IPS-NIHi11 (cell line): ENCODE measurements around the gene FAM241B.

ENCODE experiments used
- DNase-seq: peaks from one replicate; pipeline ENCODE4 v3.0.0; 2012; ENCODE audit warnings: mixed read lengths, low spot score

FAM241B gene

DNA sequence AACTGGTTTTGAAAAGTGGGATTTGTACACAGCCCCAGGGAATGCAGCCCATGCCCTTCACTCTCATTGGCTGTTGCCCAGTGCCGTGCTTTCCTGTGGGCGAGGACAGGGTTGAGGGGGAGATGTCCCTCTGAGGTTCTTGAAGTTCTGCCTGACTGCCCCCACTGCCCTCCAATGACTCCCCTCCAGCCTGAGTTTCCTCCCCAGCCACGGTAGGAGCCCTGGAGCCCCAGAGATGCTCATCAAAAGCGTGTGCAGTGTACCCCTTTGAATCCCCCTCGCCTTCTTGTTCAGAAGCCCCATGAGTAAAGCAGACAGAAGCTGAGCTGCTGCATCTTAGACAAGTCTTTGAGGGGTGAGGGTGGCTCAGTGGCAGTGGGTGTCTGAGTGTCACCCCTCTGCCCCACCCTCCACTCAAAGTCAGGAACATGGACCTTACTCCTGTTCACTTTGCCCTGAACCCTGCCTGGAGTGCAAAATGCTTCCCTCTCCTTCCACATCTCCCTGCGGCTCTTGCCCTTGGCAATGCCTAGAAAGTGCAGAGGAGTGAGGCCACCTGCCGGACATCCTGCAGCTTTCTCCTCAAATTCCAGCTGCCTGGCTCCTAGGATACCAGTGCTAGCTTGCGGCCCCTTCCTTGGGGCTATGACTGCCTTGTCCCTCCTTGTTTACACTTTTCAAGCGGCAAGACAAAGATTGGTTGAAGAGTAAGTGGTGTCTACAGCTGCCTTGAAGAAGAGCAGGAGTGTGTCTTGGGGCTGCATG, 19.9 kb downstream of the FAM241B start:
- no peak for DNase-seq

DNA sequence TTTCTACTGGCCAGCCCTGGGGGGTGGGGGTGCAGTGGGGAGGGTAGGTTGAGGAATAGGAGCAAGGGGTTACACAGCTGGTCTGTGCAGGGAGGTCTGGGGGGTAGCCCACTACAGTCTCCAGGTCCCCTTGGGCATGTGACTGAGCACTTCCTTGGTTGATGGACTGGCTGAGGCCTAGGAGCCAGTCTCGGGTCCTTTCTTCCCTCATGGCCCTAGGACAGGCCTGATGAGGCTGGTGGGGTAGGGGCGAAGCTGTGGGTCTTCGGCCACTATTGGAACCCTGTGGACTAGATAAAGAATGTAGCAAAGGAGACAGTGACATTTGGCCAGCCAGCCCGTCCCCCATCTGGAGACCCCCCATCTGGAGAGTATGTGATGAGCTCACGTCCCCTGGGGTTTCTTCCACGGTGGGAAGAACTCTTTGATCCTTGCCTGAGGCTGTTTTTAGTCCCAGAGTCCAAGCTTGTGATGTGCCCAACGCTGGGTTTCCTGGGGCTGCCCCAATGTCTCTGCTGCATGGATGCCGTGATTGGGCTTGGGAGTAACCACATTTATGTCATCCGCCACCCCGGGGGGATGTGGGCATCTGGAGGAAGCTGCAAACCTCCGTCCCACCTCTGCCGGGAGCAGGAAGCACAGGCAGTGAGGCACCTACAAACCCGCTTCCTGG, 20.7 kb downstream of the FAM241B start:
- no peak for DNase-seq

DNA sequence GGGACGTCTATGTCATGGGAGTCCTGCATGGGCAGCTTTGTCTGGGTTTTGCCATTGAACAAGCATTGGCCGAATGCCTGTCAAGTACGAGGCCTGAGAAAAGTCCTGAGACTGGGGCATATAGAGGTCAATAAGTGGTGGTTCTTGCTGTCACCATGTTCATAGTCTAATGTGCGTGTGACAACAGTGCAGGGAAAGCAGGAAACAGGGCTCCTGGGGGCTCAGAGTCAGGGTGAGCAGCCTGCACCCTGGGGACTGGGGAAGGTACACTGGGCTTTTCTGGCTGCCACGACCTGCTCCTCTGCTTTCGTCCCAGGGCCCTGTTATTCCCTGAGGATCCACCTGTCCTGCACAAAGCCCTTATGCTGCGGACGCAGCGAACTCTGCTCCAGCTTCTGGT, 21.3 kb downstream of the FAM241B start:
- no peak for DNase-seq

DNA sequence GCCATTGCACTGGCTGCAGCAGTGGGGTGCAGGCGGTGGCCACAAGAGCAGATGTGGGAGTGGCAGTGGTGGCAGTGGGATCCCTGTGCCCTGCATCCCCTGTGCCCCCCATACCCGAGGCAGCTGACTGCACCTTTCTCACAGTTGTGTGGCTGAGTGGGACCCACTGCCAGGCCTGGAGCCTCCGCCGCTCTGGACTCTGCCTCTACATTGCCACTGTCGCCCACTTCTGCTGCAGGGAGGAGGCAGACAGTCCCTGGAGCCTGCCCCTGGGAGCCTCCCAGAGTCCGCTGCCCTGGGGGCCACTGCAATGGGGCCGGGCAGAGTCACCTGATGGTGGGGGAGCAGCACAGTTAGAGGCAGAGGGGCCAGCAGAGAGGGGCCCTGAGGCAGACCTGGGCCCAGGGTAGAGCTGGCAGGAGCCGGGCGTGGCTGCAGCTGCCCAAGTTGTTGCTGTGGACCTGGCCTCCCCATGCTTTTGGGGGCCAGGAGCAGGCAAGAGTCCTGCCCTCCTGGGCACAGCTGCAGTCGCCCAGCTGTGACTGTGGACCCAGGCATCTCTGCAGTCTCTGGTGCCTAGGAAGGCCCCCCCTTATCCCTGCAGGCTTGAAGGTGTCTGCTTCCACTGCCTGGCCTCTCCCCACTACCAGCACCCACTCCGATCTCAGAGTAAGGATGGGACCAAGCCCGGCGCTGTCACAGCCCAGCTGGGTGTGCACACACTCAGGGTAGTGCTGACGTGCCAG, 22.2 kb downstream of the FAM241B start:
- DNase-seq: no peak

DNA sequence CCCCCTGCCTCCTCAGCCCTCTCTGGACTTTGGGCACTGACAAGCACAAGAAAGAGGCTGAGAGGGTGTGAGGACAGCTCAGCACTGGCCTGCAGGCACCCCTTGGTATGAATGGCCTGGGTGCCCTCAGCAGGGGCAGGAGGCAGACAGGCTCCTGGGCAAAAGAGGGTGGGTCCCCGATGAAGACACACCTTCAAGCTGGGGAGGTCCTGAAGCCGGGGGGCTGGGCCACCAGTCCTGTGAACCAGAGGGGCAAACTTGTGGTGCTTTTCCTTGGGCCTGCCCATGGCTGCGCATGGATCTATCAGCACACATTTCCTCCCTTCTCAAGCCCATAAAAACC, 22.8 kb downstream of the FAM241B start:
- no peak for DNase-seq

DNA sequence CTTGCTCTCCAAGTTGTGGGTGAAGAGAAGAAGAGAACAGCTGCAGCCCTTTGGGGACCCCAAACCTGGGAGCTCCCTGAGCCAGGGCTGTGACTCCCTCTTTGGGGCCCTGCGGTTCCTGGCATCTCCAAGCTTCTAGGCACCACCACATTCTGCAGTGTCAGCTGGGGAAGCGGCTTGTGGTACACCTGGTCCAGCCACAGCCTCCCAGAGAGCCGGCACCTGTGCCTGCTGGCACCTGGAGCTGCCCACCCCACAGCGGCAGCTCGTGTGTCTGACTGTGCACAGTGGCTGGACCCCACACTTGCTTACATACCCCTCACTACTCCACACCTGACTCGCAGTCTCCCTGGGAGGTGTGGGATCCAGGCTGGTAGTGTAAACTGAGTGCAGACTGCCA, 23.5 kb downstream of the FAM241B start:
- DNase-seq: no peak

DNA sequence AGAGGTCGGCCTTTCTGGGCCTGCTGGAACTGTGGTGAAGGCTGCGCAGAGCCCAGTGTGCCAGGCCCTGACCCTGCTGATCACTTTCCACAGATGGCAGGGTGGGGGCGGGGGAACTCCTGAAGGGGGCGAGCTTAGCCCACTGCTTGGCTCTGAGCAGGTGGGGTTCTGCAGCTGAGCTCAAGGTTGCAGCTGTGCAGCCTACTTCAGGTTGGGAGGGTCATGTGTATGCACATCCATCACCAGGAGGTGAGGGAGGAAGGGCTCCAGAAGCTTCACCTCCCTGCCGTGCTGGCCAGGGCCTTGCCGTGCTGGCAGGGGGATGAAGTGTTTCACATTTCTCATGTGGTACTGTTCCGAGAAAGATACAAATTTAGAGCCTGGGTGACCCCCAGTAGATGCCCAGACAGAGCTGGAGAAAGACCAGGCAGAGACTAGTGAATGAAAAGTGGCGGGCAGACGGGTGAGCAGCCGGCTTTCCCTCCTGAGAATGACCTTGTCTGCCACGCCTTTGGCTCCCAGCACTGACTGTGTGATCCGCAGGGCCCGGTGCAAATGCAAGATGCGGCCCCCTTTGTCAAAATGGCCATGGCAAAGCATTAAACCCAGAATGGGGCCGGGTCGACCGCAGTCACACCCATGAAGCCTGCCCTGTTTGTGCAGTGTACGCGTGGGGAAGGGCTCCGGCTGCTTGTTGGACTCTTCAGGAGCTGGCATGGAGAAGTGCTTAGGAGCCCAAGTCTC, 25.2 kb downstream of the FAM241B start:
- DNase-seq: no peak

DNA sequence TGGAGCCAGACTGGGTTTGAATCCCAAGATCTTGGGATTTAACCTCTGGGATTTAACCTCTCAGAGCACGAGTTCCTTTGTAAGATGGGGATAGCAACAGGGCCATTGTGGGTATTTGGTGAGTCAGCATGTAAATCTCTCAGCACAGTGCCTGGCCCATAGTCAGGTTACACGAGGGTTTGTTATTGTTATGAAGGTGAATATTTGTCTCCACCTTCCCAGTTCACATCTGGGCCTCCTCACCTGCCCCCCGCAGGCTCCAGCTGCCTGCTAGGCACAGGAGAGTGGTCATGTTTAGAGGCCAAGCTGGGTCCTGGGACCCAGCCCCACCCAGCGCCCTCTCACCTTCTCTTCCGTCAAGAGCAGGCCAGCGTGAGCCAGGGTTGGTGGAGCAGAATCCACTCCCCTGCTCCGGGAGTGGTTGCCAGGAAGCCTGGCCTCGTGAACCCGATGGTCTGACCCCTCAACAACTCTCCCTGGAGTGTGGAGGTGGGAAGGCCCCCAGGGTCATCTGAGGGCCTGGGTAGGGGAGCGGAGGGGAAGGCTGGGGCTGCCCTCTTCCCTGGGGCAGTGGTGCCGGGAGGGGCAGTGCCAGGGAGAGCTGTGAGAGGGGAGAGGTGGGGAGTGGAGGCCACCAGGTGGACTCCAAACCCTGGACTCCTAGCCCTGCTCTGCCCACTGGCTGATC, 26.0 kb downstream of the FAM241B start:
- DNase-seq: no peak

DNA sequence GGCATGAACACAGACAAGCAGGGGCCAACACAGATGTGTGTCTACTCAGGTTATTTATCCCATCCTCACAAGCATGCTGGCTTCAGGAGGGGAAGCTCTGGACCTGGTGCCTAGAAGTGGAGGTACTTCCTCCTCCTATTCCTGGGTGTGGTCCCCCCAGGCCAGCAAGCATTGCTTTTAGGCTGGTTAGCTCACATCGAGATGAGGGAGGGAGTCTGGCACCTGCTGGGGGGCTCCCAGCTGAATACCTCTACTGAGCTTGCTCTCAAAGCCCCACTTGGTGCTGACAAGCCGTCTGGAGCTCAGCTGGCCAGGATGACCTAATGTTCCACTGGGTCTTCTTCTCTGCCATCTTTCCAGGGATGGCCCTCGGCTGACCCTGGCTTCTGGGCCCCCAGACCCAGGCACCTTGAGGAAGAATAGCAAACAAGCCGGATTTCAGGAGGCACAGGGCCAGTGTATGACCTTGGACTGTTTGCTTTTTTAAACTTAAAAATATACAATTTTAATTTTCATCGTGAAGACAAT, 26.8 kb downstream of the FAM241B start:
- DNase-seq: no peak

DNA sequence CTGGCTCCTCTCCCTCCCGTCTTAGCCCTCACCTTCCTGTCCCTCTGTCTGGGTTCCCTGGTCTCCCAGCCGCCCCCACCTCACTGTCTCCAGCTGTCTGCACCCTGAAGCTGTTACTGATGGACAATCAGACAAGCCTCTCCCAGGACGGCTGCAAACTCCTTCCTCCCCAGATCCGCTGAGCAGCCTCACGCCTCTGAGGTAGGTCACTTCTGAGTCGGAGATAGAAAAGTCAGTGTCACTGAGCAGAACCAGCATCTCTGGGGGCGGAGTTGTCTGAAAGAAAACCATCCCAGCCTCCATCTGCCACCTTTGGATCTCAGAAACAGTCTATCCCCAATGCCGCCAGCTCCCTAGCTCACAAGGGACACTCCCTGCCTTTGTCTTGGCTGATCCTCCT, 27.4 kb downstream of the FAM241B start:
- DNase-seq: no peak

DNA sequence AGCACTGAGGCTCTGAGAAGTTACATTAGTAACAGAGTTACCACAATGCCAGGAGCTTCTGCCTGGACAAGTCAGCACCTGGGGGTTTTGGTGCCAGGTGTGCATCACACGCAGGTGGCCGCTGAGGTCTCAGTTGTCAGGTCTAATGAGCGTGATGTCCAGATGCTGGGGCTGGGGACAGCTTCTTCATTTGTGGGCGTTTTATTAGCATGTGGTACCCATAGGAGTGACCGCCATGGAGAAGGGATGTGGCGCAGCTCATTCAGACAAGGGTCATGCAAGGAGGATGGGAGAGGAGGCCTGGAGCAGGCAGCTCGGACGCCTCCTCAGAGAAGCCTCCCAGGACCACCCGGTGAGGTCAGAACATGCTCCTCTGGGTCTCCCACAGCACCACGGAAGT, 27.8 kb downstream of the FAM241B start:
- DNase-seq: no peak

DNA sequence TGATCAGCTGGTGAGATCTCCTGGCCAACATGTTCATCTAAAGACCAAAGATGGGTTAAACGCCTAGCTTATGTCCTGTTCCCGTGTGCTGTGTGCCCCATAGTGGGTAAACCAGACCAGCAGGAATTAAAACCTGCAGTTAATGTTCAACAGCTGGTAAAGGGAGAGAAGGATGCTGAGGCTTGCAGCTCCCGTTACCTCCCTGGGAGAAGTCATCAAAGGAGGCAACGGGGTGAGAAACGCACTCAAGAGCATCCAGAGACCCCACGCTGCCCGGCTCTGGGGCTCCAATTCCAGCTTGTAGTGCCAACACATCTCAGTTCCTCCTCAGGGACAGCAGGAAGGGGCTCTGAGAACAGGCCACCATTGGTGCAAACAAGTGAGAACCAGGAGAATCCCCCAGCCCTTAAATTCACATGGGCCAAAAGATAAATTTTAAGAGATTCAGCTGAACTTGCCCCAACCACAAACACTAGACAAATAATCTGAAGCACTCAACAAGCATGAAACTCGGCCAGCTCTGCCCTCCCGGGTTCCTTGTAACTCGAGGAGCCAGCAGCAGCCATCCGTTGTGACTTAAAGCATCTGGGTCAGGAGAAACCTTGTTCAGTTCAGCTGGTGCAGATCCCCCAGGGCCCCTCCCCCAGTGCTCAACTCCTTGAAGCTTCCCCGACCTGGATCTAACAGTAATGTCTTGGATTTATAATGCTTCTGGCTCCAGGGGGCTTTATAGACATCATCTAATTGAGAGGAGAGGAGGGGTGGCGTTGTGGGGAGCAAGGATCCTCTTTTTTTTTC, 29.4 kb downstream of the FAM241B start:
- DNase-seq: no peak

DNA sequence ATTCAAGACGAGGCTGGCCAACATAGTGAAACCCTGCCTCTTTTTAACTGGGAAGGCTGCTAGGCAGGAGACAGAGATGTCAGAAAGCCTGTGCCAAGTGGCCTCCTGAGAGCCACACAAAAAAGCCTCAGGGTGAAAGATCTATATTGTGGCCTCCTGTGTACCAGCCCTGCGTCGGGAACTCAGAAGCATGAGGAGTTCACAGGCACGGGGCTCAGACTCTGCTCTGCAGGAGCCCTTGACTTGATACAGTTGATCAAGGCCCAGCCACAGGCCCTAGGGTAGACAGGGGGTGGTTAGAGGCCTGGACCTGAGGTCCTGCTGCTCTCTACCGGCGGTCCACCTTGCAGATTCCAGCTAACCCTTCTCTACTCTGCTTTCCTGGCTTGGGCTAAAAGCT, 30.2 kb downstream of the FAM241B start:
- DNase-seq: no peak

DNA sequence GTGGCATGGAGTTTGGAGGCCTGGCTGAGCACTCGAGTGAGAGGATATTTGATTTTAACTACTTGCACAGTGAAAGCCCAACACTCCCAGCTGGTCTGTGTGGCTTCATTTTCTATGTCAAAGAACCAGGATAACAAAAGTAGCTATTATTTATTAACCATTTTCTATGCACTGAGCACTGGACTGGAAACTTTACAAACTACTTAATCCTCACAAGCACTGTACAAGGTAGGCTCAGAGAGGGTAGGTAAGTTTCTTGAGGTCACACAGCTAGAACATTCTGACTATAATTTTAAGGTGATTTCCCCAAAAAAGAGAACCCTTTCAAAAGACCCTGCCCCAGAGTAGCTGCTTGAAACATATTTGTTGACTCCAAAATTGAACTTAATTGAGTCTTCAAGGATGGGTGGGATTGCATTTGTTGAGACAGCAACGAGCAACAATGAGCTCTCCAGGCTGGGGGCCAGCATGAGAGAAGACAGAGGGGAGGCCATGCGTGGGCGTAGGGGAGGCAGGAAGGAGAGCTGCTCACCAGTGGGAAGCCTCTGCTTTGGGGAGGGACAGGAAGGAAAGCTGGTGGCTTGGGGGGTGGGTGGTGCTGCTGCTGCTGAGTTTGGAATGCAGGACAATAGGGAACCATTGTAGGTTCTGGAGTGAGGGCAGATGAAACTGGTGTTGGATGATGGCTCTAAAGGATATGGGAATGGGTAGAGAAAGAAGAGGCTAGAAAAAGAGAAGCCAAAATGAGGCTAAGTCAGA, 31.5 kb downstream of the FAM241B start:
- no peak for DNase-seq

DNA sequence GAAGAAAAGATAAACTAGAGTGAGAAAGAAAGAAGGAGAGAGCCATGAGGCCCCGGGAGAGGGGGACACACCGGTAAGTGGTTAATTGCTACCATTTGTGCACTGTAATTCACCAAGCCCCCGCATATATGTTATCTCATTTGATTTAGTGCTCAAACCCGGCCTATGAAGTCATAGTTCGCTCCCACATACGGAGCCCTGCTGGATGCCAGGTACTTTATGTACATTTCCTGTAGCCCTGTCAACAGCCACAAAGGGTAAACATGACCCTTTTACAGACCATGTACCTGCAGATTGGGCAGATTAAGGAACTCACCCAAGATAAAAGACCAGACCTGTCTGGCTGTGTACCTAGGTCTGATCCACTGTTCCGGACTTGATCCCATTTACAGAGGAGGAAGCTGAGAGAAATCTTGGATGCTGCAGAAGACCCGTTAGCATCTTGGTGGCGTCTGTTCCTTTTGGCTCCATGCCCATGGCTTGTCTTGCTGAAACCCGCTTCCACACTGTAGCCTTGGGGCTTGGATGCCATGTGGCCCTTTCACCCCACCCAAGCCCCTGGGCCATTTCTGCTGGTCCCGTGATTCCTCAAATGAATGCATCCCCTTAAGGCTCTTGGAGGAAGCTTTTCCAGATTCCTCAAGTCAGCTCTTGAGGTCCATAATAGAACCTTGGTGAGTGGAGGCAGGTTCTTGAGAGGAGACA, 32.3 kb downstream of the FAM241B start:
- no peak for DNase-seq

DNA sequence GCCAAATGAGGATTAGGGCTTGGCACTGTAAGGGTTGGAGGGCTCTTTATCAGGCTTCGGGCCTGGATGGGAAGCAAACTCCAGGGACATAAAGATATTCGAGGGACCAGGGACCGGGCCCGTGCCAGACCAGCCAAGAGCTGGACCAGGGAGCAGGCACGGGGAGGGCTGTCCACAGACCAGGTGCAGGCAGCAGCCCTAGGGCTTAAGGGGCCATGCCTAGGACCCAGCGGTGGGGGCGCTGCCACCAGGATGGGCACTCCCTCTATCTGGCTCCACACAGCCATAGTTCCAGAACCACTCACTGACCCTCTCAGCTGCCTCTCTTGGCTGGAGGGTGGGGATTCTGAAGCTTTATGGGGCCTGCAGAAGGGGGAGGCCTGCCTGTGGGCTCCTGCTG, 32.9 kb downstream of the FAM241B start:
- DNase-seq: no peak

DNA sequence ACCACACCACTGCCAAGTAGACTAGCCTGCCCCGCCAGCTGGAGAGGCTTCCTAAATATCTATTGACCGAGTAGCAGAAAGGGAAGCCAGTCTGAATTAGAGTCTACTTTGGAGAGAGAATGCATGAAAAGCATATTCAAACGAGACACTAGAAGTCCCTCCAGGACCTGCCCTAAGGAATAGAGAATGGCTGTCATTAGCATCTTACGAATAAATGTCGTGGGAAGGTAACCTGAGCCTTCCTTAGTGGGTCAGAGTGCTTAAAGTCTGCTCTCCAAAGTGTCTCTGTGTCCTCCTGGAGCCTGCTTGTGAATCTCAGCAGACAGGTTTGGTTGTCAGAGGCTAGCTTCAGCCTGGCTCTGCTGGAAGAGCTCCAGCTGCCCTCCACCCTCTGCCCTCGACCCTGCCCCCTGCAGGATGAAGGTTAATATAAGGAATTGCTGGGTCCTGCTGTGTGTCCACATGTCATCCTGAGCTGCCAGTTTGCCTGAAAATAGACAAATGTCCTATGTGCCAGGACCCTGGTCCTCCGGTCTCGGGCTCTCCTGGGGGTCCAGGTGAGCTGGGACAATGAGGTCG, 33.4 kb downstream of the FAM241B start:
- peak; percentile 85 for DNase-seq

DNA sequence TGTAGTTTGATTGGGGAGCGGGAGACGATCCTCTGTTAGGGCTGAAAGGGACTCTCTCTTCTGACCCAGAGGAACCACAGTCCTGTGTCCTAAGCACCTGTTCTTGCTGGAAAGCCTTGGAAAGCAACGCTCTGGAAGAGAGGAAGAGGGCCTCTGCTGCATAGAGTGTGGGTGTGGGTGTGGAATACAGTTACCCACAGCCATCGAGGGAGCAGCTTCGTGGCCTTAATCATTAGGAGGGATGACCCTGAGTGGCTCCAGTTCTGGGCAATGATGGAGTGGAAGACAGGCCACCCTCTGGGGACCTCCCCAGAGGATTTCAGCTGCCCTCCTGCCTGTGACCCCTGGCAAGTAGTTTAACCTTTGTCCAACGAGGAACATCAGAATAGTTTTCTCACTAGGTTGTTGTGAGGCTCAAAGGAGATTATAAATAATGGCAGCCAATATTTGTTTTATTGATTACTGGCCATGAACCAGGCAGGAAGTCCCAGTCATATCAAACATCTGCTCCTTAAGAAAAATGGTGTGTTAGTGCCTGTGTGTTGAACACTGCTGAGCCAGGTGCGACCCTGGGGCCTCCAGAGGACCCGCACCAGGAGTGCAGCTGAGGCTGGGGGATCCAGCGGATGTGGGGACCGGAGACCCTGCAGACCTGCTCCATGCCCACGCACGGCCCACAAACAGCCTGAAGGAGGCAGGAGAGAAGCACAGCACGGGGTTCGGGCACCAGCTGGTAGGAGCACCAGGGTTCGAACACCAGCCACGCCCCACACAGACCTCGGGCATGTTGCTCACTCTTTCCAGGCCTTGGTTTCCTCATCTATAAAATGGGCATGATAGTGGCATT, 35.6 kb downstream of the FAM241B start:
- no peak for DNase-seq
